ENCODE data around the gene HSPG2. TPM values are rescaled to one million over a fixed set of nuclear protein-coding genes. Genes with fewer than 3 reads are reported as not detected.
A peak's percentile ranks its signal among the peaks of the same experiment; 100 is the strongest.

HSPG2 gene
- total RNA-seq, 1 donor from 2014 or later: 197 TPM

DNA sequence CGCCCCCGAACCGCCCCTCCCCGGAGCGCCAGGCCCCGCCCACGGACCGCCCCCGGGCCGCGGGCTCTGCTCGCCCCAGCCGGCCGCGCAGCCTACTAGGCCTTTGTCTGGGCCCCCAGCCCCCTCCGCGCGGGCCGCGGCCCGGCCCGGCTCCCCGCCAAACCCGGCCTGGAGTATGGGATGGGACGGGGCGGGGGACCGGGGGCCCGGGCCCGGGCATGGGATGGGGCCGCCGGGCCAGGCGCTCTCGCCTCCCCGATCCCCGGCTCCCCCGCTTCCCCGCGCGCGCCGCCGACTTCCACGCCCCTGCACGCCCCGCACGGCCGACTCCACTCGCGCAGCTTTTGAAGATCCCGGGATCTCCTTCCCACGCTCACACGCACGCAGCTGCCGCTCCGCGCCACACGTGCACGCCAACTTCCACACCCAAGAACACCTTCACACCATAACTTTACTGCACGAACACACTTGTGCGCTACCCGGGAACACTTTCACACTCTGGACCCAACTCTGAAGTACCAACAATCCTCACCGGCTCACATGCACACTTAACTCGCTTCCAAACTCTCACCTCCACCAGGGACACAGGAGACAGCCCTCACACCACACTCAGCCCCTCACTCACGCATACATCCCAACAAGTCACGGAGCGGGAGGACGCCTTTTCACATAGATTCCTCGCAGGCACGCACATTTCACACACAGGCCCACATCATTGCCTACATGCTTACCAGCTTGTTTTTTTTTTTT is 437 bp upstream of the HSPG2 start:
- Mint-ChIP-seq H3K36me3 (ENCODE audit: unreplicated experiment) (peaks cover 1% of the 10 kb centered on the region), H3K4me3 (ENCODE audit: unreplicated experiment) (peak overlapping the region; percentile 77), H3K27me3 (ENCODE audit: unreplicated experiment) (no peaks in the 10 kb centered on the region), H3K9me3 (ENCODE audit: unreplicated experiment) (no peaks in the 10 kb centered on the region), H3K4me1 (ENCODE audit: unreplicated experiment) (peaks cover 79% of the 10 kb centered on the region), H3K27ac (ENCODE audit: unreplicated experiment) (peak overlapping the region; percentile 93)
- DNase-seq (ENCODE audit: extremely low spot score, unreplicated experiment): peak; percentile 94
- TF ChIP-seq CTCF (IDR thresholded peaks at IDR 0.05): no peak

DNA sequence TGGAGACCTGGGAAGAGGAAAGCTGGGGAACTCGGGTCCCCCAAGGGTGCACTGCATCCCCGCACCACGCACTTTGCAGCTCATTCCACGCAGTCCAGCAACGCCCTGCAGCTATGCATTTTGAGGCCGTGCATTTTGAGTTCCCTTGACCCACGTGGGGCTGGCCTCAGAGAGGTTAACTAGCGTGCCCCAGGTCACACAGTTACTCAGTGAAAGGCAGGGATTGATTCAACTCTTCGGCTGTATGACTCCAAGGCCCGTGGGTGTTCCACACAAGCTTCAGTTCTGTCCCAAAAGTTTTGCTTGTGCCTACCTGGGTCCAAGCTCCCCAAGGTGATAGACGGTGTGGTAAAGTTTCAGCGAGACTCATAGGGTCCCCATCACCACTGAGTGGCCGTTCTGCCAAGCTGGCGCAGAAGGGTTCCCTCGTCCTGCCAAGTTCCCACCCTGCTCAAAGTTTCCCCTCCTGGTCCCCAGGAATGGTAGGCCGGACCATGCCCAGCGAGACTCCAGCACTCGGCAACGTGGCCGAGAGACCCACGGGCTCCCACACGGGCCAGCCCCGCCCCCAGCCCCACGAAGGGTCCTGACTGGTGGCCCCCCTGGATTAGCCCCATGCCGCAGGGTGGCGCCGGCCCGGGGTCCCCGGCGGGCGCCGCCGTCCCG is 611 bp downstream of the HSPG2 start:
- no peaks in the 10 kb centered on the region for H3K27me3 Mint-ChIP-seq (ENCODE audit: unreplicated experiment)
- no peak for DNase-seq (ENCODE audit: extremely low spot score, unreplicated experiment)
- peak overlapping the region; percentile 82 for H3K27ac Mint-ChIP-seq (ENCODE audit: unreplicated experiment)
- no peak for TF ChIP-seq CTCF (IDR thresholded peaks at IDR 0.05)
- peak overlapping the region; percentile 78 for H3K4me3 Mint-ChIP-seq (ENCODE audit: unreplicated experiment)
- peaks cover 79% of the 10 kb centered on the region for H3K4me1 Mint-ChIP-seq (ENCODE audit: unreplicated experiment)
- H3K9me3 Mint-ChIP-seq (ENCODE audit: unreplicated experiment): no peaks in the 10 kb centered on the region
- peaks cover 1% of the 10 kb centered on the region for H3K36me3 Mint-ChIP-seq (ENCODE audit: unreplicated experiment)

DNA sequence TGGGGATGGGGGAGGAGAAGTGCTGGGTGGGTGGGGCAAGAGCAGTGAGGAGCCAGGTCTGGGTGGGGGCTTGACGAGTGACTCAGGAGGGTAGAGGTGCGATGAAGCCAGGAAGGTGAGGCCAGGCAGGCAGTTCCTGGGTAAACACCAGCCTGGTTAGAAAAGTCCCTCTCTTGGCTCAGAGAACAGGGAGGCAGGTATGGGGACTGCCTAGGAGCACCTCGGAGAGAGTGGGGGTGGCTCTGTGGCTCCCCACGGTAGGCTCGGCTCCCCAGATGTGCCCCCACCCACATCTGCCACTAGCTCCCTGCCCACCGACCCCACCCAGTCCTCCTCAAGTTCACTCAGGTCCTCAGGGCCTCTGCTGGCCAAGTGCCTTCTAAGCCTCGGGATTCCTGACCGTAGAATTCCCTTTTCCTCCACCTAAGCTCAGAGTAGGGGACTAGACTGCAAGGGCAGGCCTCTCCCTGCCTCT is 1.2 kb downstream of the HSPG2 start:
- no peak for DNase-seq (ENCODE audit: extremely low spot score, unreplicated experiment)
- Mint-ChIP-seq H3K4me1 (ENCODE audit: unreplicated experiment) (peaks cover 81% of the 10 kb centered on the region), H3K4me3 (ENCODE audit: unreplicated experiment) (peak overlapping the region; percentile 78), H3K27me3 (ENCODE audit: unreplicated experiment) (no peaks in the 10 kb centered on the region), H3K27ac (ENCODE audit: unreplicated experiment) (peak overlapping the region; percentile 82), H3K9me3 (ENCODE audit: unreplicated experiment) (no peaks in the 10 kb centered on the region), H3K36me3 (ENCODE audit: unreplicated experiment) (peaks cover 1% of the 10 kb centered on the region)
- TF ChIP-seq CTCF (IDR thresholded peaks at IDR 0.05): no peak

- no peak for DNase-seq (ENCODE audit: extremely low spot score, unreplicated experiment)
- H3K27me3 Mint-ChIP-seq (ENCODE audit: unreplicated experiment): no peaks in the 10 kb centered on the region
Measured at GRCh38 chr1:21935393-21935804, 1.7 kb downstream of the HSPG2 start.

More at GRCh38 chr1:21935393-21935804, 1.7 kb downstream of the HSPG2 start:
- Mint-ChIP-seq H3K4me1 (ENCODE audit: unreplicated experiment) (peaks cover 86% of the 10 kb centered on the region), H3K36me3 (ENCODE audit: unreplicated experiment) (peaks cover 1% of the 10 kb centered on the region), H3K27ac (ENCODE audit: unreplicated experiment) (peak overlapping the region; percentile 82), H3K9me3 (ENCODE audit: unreplicated experiment) (no peaks in the 10 kb centered on the region), H3K4me3 (ENCODE audit: unreplicated experiment) (peak overlapping the region; percentile 78)
- no peak for TF ChIP-seq CTCF (IDR thresholded peaks at IDR 0.05)
